HCT116 (cell line): ENCODE results near the gene C6orf62. TPM values are rescaled to one million over a fixed set of nuclear protein-coding genes. Genes with fewer than 3 reads are reported as not detected.
A peak's percentile ranks its signal among the peaks of the same experiment; 100 is the strongest.

Experiments
- ATAC-seq: fragments of 200-7000 bp; cut with Tn5 transposase; 2 replicates; pipeline ENCODE4 v1.9.1; 2020; ENCODE audit warnings: mild to moderate bottlenecking, moderate library complexity
- BruUV-seq: library from RNA; stranded (reverse); fragments of 400-500 nt; replicated peaks from 2 replicates; lab custom pipeline; 2021; lab: Mats Ljungman, UMichigan
- CTCF ChIA-PET: fragments of 300-600 bp; sonication (Branson Sonifier 250); formaldehyde crosslinking; loops from one replicate; lab custom pipeline; 2021; ENCODE audit warnings: antibody characterized with exemption; lab: Charles Lee
- POLR2A ChIA-PET: fragments of 300-600, 350-600 bp; sonication (Branson Sonifier 250); formaldehyde crosslinking; loops from one replicate; lab custom pipeline; 2021; ENCODE audit warnings: antibody characterized with exemption; lab: Charles Lee
- RAD21 ChIA-PET, 2 experiments: fragments of 300-600 bp; sonication (Branson Sonifier 250); formaldehyde crosslinking; loops; one replicate each; lab custom pipeline; 2023; ENCODE audit warnings: low total read pairs in 2 of 2; ENCODE audit not compliant: uncharacterized antibody in 2 of 2, unreplicated experiment in 2 of 2, low non-redundant PET in 1 of 2; lab: Charles Lee
- DNase-seq: peaks from one replicate; pipeline ENCODE4 v3.0.0-alpha.2; 2010; ENCODE audit warnings: low read depth, low spot score
- H2AFZ ChIP-seq: fragments of 200-600 bp; shearing (Covaris generic), sonication (generic); 2 replicates; pipeline ENCODE4 v1.6.1; 2017; ENCODE audit warnings: low read depth, mixed run types, mixed read lengths, antibody characterized with exemption, low read length; ENCODE audit not compliant: poor library complexity, severe bottlenecking
- H3K27ac ChIP-seq: 2 replicates; pipeline ENCODE4 v1.5.1; 2012; ENCODE audit warnings: low read depth, low read length
- H3K27me3 ChIP-seq: fragments of 200-600 bp; sonication (generic); 2 replicates; pipeline ENCODE4 v1.6.1; 2016; ENCODE audit warnings: mixed run types, low read length, mixed read lengths; ENCODE audit not compliant: insufficient read depth
- H3K36me3 ChIP-seq, 2 experiments: fragments of 200-500 bp in 1 of 2; fragments of 200-600 bp in 1 of 2; sonication (Bioruptor generic) in 1 of 2; sonication (generic) in 1 of 2; 2 replicates each; pipeline versions ENCODE4 v1.5.1 to v1.6.1; 2014 to 2016; ENCODE audit warnings: low read length in 2 of 2, inconsistent platforms in 1 of 2, mixed read lengths in 1 of 2, mixed run types in 1 of 2; ENCODE audit not compliant: insufficient read depth in 2 of 2, control insufficient read depth in 1 of 2
- H3K4me1 ChIP-seq, 2 experiments: fragments of 200-600 bp in 1 of 2; sonication (generic) in 1 of 2; 2 replicates each; pipeline versions ENCODE4 v1.5.1 to v1.6.1; 2012 to 2017; ENCODE audit warnings: low read length in 2 of 2, inconsistent platforms in 1 of 2, mild to moderate bottlenecking in 1 of 2, mixed read lengths in 1 of 2, mixed run types in 1 of 2, moderate library complexity in 1 of 2; ENCODE audit not compliant: insufficient read depth in 2 of 2, control insufficient read depth in 1 of 2
- H3K4me2 ChIP-seq: fragments of 200-600 bp; sonication (generic); 2 replicates; pipeline ENCODE4 v1.6.1; 2017; ENCODE audit warnings: mixed run types, low read length, mixed read lengths
- H3K4me3 ChIP-seq, 2 experiments: fragments of 200-600 bp in 1 of 2; sonication (generic) in 1 of 2; replicated peaks in 1 of 2; 2 replicates each; pipeline ENCODE4 v1.5.1; 2011 to 2016; ENCODE audit warnings: low read length in 2 of 2, control low read depth in 1 of 2, low read depth in 1 of 2, mild to moderate bottlenecking in 1 of 2, mixed read lengths in 1 of 2, mixed run types in 1 of 2
- H3K79me2 ChIP-seq: fragments of 200-600 bp; sonication (generic); 2 replicates; pipeline ENCODE4 v1.6.1; 2017; ENCODE audit warnings: mild to moderate bottlenecking, mixed run types, low read length, moderate library complexity, mixed read lengths; ENCODE audit not compliant: insufficient read depth
- H3K9ac ChIP-seq: fragments of 200-600 bp; sonication (generic); 2 replicates; pipeline ENCODE4 v1.6.1; 2016; ENCODE audit warnings: low read length, mixed read lengths
- H3K9me2 ChIP-seq: fragments of 200-600 bp; sonication (generic), shearing (Covaris generic); 2 replicates; pipeline ENCODE4 v1.6.1; 2017; ENCODE audit warnings: mixed run types, mild to moderate bottlenecking, moderate library complexity; ENCODE audit not compliant: insufficient read depth
- H3K9me3 ChIP-seq, 2 experiments: fragments of 200-500 bp in 1 of 2; fragments of 200-600 bp in 1 of 2; sonication (Bioruptor generic) in 1 of 2; sonication (generic) in 1 of 2; 2 replicates each; pipeline ENCODE4 v1.6.1; 2014 to 2017; ENCODE audit warnings: low read length in 2 of 2, mixed read lengths in 2 of 2, inconsistent platforms in 1 of 2, low read depth in 1 of 2, mild to moderate bottlenecking in 1 of 2, mixed run types in 1 of 2, moderate library complexity in 1 of 2; ENCODE audit not compliant: control insufficient read depth in 1 of 2, insufficient read depth in 1 of 2
- H4K20me1 ChIP-seq: fragments of 200-600 bp; sonication (generic), shearing (Covaris generic); 2 replicates; pipeline ENCODE4 v1.6.1; 2017; ENCODE audit warnings: mixed run types, mild to moderate bottlenecking, moderate library complexity; ENCODE audit not compliant: insufficient read depth
- CBX3 ChIP-seq: IDR thresholded peaks from 2 replicates; pipeline ENCODE4 v1.6.1; 2012; ENCODE audit warnings: low read depth
- EGR1 ChIP-seq: IDR thresholded peaks from 2 replicates; pipeline ENCODE4 v1.6.1; 2012; ENCODE audit warnings: low read depth
- ELF1 ChIP-seq: IDR thresholded peaks from 2 replicates; pipeline ENCODE4 v1.6.1; 2012; ENCODE audit warnings: low read depth, borderline replicate concordance
- EZH2phosphoT487 ChIP-seq: fragments of 200-600 bp; IDR thresholded peaks from 2 replicates; pipeline ENCODE4 v1.6.1; 2018; ENCODE audit warnings: antibody characterized with exemption, borderline replicate concordance
- FOSL1 ChIP-seq: IDR thresholded peaks from 2 replicates; pipeline ENCODE4 v1.6.1; 2012; ENCODE audit warnings: low read depth
- JUND ChIP-seq: IDR thresholded peaks from 2 replicates; pipeline ENCODE4 v1.6.1; 2012
- POLR2A ChIP-seq: IDR thresholded peaks from 2 replicates; pipeline ENCODE4 v1.7.0; 2011; ENCODE audit warnings: borderline replicate concordance; ENCODE audit not compliant: insufficient read depth, insufficient read length; ENCODE audit errors: extremely low read depth
- POLR2AphosphoS5 ChIP-seq: IDR thresholded peaks from 2 replicates; pipeline ENCODE4 v1.6.1; 2011; ENCODE audit warnings: mild to moderate bottlenecking, low read depth, low read length, moderate library complexity
- SIN3A ChIP-seq: IDR thresholded peaks from 2 replicates; pipeline ENCODE4 v1.6.1; 2012; ENCODE audit warnings: low read depth
- SP1 ChIP-seq: IDR thresholded peaks from 2 replicates; pipeline ENCODE4 v1.6.1; 2012; ENCODE audit warnings: low read depth
- SRF ChIP-seq: IDR thresholded peaks from 2 replicates; pipeline ENCODE4 v1.6.1; 2012; ENCODE audit warnings: low read depth
- TCF7L2 ChIP-seq: IDR thresholded peaks from 2 replicates; pipeline ENCODE4 v1.7.0; 2011; ENCODE audit warnings: borderline replicate concordance, inconsistent platforms; ENCODE audit not compliant: insufficient read depth, insufficient read length; ENCODE audit errors: extremely low read depth
- YY1 ChIP-seq: IDR thresholded peaks from 2 replicates; pipeline ENCODE4 v1.6.1; 2011; ENCODE audit warnings: low read length, low read depth, moderate library complexity, mild to moderate bottlenecking; ENCODE audit not compliant: insufficient replicate concordance; ENCODE audit errors: extremely low read depth
- intact Hi-C: fragments of 100-400 bp; cut with micrococcal nuclease; formaldehyde crosslinking; loops from 2 replicates; pipeline ENCODE4 v1.10.0; 2022
- total RNA-seq: library from RNA; stranded (reverse); gene quantifications from one replicate; pipeline ENCODE4 v1.2.1, GENCODE V29; 2021; ENCODE audit not compliant: unreplicated experiment
- TF ChIP-seq, protein P1 (sequence below): IDR thresholded peaks from 2 replicates; pipeline ENCODE4 v1.6.1; 2012
- TF ChIP-seq, protein P2 (sequence below), 3 experiments: fragments of 200-600 bp in 1 of 3; sonication (generic) in 1 of 3; IDR thresholded peaks in 2 of 3; conservative IDR thresholded peaks in 1 of 3; 2 replicates each; pipeline ENCODE4 v1.5.1; 2012 to 2017; ENCODE audit warnings: low read depth in 2 of 3, low read length in 2 of 3, antibody characterized with exemption in 1 of 3, borderline replicate concordance in 1 of 3, control low read depth in 1 of 3, mild to moderate bottlenecking in 1 of 3, mixed read lengths in 1 of 3, mixed run types in 1 of 3, moderate library complexity in 1 of 3; ENCODE audit not compliant: insufficient read depth in 1 of 3
- TF ChIP-seq, protein P3 (sequence below): IDR thresholded peaks from 2 replicates; pipeline ENCODE4 v1.6.1; 2011; ENCODE audit warnings: mild to moderate bottlenecking, low read length, moderate library complexity; ENCODE audit not compliant: insufficient replicate concordance; ENCODE audit errors: extremely low read depth

C6orf62 gene
- total RNA-seq, 1 experiment from 2014 or later: 103 TPM

DNA sequence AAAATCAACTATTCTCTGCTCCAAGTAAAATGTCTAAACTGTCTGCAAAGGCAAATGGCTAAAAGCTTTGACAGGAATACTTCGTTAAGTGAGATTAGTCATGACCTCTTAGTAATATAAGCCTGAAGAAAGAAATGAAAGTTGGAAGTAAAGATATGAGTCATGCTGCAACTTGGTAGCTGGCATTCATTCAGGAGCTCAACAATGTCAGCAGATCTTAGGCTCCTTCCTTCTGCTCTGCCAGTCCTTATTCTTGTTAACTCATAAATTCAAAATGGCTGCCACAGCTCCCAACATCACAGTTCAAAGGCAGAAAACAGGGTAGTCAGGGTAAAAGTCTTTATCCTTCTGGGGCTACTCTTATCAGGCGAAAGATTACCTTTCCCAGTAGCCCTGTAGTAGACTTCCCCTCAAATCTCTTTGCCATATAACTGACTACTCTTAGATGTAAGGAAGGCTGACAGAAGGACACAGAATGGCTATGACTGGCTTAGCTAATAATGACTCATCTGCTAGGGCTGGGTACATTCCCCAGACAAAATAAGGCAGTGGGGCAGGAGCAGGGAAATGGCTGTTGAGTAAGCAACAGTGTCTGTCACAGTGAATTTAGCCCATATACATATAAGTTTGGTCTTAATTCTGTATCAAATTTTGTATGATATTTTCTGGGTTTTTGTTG, 24.4 kb upstream of the C6orf62 start:
- H3K4me3 ChIP-seq: peak overlapping the region; percentile 6 to 36; a peak in 3 of 4 replicates
- peak overlapping the region; percentile 56 for H3K4me2 ChIP-seq
- ChIA-PET CTCF (interaction anchor here (1.0 to 1.3 kb wide), 4 partner anchors 16 to 222 kb away, joined by 3 to 4 read pairs (median 3); no protein-coding TSS in a partner anchor), RAD21 (interaction anchor here in 1 of 2 experiments (0.8 kb wide), 1 partner anchor 160 kb away, joined by 3 read pairs; no protein-coding TSS in a partner anchor), POLR2A (interaction anchor here (0.6 to 1.4 kb wide), 6 partner anchors 9 to 274 kb away, joined by 3 to 5 read pairs (median 5); no protein-coding TSS in a partner anchor)
- intact Hi-C loops: loop anchor here (1.0 kb wide), 1 partner anchor 22 kb away; no protein-coding TSS in a partner anchor
- no peaks in the 10 kb centered on the region for H3K79me2 ChIP-seq
- TF ChIP-seq TCF7L2 (no peak), CBX3 (peak; percentile 78), SIN3A (no peak; the same call in 1 of the 2 replicates), POLR2AphosphoS5 (0 out of 2 replicates have a peak, but pooled peaks have one; percentile 3), SRF (no peak), SP1 (peak; percentile 59), ELF1 (no peak), YY1 (peak; percentile 74), FOSL1 (peak; percentile 76), JUND (peak; percentile 79), EGR1 (no peak), EZH2phosphoT487 (no peak), POLR2A (no peak)
- TF ChIP-seq, protein P1, sequence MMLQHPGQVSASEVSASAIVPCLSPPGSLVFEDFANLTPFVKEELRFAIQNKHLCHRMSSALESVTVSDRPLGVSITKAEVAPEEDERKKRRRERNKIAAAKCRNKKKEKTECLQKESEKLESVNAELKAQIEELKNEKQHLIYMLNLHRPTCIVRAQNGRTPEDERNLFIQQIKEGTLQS: no peak
- TF ChIP-seq, protein P2, sequence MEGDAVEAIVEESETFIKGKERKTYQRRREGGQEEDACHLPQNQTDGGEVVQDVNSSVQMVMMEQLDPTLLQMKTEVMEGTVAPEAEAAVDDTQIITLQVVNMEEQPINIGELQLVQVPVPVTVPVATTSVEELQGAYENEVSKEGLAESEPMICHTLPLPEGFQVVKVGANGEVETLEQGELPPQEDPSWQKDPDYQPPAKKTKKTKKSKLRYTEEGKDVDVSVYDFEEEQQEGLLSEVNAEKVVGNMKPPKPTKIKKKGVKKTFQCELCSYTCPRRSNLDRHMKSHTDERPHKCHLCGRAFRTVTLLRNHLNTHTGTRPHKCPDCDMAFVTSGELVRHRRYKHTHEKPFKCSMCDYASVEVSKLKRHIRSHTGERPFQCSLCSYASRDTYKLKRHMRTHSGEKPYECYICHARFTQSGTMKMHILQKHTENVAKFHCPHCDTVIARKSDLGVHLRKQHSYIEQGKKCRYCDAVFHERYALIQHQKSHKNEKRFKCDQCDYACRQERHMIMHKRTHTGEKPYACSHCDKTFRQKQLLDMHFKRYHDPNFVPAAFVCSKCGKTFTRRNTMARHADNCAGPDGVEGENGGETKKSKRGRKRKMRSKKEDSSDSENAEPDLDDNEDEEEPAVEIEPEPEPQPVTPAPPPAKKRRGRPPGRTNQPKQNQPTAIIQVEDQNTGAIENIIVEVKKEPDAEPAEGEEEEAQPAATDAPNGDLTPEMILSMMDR (IDR thresholded peaks at IDR 0.05 in 2 of 3, conservative IDR thresholded peaks at IDR 0.05 in 1 of 3; ENCODE audit: borderline replicate concordance in 1 of 3, insufficient read depth in 1 of 3, low read depth in 2 of 3, low read length in 2 of 3): no peak
- TF ChIP-seq, protein P3, sequence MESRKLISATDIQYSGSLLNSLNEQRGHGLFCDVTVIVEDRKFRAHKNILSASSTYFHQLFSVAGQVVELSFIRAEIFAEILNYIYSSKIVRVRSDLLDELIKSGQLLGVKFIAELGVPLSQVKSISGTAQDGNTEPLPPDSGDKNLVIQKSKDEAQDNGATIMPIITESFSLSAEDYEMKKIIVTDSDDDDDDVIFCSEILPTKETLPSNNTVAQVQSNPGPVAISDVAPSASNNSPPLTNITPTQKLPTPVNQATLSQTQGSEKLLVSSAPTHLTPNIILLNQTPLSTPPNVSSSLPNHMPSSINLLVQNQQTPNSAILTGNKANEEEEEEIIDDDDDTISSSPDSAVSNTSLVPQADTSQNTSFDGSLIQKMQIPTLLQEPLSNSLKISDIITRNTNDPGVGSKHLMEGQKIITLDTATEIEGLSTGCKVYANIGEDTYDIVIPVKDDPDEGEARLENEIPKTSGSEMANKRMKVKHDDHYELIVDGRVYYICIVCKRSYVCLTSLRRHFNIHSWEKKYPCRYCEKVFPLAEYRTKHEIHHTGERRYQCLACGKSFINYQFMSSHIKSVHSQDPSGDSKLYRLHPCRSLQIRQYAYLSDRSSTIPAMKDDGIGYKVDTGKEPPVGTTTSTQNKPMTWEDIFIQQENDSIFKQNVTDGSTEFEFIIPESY: no peak
- peak overlapping the region; percentile 59 for H3K27ac ChIP-seq
- peak overlapping the region; percentile 47 for H3K9ac ChIP-seq
- peak; percentile 88 for ATAC-seq
- H3K4me1 ChIP-seq: peaks cover 3 to 22% of the 10 kb centered on the region in 2 experiments; a peak in 3 of 4 replicates
- H3K9me3 ChIP-seq: no peaks in the 10 kb centered on the region
- DNase-seq: peak; percentile 76
- H3K9me2 ChIP-seq: 0 out of 2 replicates have a peak, but pooled peaks cover 3% of the 10 kb centered on the region
- H4K20me1 ChIP-seq: no peaks in the 10 kb centered on the region
- H2AFZ ChIP-seq: peak overlapping the region; percentile 95
- no peaks in the 10 kb centered on the region for H3K27me3 ChIP-seq
- H3K36me3 ChIP-seq: no peaks in the 10 kb centered on the region
- no TSS peak for BruUV-seq
